NCI-H2107 (cell line): ENCODE measurements around the gene SLC9A8.
"Not testable (repeated sequence)": the region's sequence is repeated elsewhere in the genome, so short reads cannot be mapped to it uniquely, and the experiment has no call there.

Source experiments
- DNase-seq: peaks from one replicate; lab custom pipeline; 2025; lab: John Stamatoyannopoulos, UW

The SLC9A8 gene

DNA sequence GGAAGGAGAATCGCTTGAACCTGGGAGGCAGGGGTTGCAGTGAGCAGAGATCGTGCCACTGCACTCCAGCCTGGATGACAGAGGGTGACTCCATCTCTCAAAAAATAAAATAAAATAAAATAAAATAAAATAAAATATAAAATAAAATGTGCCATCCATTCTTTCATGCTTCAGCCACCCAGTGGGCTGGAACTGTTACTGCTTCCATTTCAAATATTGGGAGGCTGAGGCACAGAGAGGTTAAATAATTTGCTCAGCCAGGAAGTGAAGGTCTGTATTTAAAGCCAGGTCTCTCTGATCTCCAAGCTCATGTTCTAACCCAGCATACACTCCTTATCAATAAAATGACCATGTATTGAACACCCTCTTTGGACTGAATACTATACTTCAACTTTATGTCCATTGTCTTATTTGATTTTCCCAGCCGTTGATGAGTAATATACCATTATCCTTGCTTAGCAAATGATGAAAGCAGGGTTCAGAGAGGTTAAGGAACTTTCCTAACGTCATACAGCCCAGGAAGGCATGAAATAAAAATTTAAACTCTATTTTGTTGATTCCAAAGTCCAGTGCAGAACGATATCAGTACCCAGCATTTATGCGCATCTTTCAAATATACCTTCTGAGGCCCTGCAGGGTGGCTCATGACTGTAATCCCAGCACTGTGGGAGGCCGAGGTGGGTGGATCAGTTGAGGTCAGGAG lies 25.8 kb upstream of the SLC9A8 start:
- no peak for DNase-seq

DNA sequence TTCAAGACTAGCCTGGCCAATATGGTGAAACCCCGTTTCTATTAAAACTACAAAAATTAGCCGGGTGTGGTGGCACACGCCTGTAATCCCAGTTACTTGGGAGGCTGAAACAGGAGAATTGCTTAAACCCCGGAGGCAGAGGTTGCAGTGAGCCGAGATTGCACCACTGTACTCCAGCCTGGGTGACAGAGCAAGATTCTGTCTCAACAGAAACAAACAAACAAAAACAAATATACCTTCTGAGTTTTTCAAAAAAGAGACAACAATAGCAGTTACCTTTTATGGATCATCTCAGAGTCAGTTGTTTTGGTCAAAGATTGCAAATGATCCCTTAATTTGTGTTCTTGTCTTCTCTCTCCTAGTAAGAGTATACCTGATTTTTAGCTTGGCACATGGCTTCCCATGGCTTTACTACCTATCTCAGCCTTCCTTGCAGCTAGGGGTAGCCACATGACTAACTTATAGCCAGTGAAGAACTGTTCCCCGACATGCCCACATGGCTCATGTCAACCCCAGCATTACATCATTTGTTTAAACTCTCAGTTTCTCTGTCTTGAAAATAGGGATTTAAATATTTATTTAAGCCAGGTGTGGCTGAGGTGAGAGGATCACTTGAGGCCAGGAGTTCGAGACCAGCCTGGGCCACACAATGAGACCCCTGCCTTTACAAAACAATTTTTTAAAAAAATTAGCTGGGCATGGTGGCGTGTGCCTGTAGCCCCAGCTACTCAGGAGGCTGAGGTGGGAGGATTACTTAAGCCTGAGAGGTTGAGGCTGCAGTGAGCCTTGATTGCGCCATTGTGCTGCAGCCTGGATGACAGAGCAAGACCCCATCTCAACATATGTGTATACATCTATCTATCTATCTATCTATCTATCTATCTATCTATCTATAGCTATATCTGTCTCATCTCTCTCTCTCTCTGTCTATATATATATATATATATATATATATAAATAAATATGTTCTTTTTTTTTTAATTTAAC lies 25.0 kb upstream of the SLC9A8 start:
- DNase-seq, result no peak

DNA sequence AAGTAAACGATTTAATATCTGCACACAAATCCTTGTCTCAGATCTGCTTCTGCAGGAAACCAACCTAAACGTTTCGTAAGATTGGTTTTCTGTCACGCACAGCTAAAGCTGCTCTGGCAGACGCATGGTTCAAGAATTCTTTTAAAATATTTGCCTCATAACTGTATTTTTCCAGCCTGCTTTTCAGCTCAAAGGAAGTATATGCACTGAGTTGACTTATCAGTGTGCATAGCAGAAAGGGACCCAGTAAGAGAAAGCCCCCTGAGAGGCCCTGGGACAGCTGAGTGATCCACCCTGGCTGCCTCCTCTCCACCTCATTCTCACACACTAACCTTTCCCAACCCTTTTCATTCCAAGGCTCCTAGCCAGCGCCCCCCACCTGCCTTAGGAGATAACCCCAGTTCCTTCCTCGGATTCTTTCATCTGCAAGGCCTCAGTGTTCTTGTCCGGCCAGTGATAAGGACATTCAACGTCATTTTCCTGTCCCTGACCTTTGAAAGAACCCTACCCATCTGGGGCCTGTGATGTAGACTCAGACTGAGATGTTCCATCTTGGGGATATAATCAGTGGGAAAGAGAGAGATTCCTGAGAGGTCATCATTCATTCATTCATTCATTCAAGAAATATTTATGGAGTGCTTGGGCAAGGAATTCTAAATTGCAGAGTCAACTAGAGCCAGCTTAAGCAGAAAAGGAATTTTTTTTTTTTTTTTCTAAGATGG lies 22.4 kb upstream of the SLC9A8 start:
- DNase-seq, result no peak

DNA sequence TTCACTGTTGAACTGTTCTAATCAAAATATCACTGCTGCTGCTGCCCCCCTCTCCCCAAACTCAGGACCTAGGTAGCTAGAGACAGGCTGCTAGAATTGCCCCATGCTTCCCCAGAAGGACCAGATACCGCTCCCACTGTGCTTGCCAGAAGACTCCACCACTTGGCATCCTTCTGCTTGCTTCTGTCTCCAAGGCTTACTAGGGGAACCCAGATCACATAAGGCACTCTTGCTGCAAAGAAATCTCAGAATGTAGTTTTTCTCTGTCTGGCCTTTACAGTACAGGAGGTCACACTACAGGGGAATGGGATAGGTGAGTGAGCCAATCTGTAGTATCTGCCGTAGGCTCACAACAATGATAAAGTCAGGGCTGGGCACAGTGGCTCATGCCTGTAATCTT lies 21.5 kb upstream of the SLC9A8 start:
- no peak for DNase-seq

DNA sequence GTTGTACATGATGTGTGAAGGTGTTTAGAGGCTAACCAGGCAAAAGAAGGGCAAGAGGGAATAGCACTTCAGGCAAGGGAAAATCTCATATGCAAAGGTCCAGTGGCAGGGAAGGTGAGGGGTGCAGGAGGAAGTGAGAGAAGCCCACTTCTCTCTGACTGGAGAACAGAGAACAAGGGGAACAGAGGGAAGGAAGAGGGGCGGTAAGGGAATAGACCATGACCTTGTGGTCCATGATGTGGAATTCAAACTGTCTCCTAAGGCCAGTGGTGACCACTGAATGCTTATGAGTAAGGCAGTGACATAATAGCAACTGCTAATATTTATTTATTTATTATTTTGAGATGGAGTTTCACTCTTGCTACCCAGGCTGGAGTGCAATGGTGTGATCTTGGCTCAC lies 20.6 kb upstream of the SLC9A8 start:
- DNase-seq, result no peak

DNA sequence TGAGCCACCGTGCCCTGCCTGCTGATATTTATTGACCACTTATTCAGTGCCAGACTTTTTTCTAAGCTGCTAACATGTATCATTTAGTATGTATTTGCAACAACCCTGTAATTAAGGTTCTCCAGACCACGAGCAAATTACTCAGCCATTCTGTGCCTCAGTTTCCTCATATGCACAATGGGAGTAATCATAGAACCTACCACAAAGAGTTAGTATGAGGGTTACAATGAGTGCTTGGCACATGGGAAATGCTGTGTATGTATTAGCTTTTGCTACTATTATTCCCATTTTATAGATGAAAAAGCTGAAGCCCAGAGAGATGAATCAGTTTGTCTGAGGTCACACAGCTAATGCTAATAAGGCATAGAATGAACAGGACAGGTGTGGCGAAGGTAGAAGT lies 20.0 kb upstream of the SLC9A8 start:
- DNase-seq, result no peak

DNA sequence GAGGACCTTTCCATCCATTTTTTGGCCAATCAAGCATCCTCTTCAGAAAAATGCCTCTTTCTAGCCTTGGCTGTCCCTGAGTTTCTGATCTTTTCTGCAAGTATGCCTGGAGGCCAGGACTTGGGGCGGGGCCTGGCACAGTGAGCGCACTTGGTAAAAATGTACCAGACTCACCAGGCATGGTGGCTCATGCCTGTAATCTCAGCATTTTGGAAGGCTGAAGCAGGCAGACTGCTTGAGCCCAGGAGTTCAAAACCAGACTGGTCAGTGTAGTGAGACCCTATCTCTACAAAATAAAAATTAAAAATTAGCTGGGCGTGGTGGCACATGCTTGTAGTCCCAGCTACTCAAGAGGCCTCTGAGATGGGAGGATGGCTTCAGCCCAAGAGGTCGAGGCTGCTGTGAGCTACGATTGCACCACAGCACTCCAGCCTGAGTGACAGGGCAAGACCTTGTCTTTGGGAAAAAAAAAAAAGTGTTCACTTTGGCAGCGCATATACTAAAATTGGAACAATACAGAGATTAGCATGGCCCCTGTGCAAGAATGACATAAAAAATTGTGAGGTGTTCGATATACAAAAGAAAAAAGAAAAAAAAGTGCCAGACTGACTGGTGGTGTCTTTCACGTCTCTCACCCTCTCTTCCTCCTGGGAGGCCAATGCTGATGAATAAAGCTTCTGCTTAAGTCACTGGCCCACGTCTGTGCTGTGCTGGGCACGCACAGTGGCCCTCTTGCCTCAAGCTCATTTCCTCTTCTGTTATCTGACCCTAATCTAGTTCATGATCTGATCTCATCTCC lies 18.1 kb upstream of the SLC9A8 start:
- no peak for DNase-seq

DNA sequence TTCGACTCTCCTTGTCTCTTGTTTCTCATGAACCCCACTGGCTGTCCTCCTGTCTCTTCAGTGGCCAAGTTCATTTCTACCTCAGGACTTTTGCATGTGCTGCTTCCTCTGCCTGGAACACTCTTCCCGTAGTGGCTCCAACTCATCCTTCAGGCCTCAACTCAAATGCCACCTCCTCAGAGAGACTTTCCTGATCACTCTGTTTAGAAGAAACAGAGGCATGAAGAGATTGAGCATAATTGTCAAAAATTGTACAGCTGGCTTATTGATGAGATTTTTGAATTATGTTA lies 17.5 kb upstream of the SLC9A8 start:
- no peak for DNase-seq

DNA sequence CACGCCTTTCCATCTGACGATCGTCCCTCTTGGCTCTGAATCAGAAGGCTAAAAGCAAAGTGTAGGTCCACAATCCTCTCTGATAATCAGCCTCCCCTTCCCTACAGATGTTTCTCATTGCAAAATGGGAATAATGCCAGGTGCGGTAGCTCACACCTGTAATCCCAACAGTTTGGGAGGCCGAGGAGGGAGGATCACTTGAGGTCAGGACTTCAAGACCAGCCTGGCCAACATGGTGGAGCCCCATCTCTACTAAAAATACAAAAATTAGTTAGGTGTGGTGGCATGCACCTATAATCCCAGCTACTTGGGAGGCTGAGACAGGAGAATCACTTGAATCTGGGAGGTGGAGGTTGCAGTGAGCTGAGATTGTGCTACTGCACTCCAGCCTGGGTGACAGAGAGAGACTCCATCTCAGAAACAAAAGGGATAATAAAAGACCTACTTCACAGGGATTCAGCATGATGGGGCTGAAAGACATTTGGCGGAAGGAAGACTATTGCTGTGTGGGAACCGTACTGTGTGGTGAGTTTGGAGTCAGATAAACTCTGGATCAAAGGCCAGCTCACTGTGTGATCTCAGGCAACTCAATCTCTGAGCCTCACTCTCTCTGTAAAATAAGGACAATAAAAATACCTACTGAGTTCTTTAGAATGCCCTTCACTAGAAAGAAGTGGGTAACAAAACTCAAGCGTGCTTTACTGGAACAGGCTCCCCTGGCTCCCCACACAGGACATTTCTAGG lies 15.9 kb upstream of the SLC9A8 start:
- no peak for DNase-seq

DNA sequence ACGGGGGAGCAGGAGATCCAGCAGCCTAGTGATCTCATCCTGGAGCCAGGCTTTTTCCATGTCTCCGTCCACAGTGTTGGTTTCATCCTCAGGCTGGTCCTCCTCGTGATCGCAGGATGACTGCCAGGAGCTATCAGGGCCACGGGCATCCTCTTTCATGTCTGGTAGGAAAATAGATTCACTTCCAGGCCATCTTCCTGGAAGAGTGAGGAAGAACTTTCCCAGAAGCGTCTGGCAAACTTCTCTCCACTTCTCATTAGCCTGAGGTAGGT lies 15.3 kb upstream of the SLC9A8 start:
- no peak for DNase-seq

DNA sequence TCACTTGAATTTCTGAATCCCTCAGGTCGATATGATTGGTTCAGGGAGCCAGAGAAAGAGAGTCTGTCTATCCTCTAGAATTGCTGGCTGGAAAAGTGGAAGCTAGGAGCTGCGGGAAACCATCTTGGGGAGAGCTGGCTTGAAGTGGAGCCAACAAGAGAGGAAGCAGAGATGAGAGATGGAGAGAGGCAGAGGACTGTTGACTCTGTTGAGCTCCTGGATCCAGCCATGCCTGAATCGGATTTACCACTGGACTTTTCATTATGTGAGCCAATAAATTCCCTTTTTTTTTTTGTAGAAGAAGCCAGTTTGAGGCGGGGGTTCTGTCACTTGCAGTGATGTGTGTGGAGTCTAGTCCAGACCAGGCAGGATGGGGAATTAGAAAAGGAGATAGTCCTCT lies 13.9 kb upstream of the SLC9A8 start:
- DNase-seq, result no peak

DNA sequence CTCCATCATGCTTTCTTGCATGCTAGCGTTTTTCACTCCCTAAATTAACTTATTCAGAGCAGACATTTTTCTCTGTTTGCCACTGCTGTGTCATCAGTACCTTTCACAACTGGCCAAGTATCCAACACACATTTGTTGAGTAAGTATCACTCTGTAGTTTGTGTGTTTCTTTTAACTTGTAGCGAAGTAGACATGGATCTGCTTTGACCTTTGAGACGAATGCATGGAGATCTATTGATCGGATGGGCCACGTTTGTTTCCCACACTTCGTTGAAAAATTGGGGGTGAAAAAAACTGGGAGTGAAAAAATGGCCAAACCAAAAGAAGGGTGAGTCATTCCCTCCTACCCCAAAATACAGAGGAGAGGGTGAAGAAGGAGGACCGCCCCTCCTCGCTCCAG lies 12.9 kb upstream of the SLC9A8 start:
- no peak for DNase-seq

DNA sequence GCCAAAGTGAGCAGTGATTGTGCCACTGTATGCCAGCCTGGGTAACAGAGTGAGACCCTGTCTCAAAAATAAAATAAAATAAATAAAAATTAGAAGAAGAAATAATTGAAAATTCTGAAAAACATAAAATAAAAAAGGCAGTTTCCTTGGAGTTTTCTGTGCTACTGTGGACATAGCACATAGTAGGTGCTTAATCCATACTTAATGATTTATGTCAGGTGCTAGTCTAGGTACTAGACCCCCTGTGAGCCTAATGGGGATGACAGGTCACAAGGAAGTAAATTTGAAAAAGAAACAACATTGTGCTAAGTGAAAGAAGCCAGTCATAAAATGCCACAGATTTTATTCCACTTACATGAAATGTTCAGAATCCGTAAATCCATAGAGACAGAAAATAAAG lies 9.2 kb upstream of the SLC9A8 start:
- no peak for DNase-seq

DNA sequence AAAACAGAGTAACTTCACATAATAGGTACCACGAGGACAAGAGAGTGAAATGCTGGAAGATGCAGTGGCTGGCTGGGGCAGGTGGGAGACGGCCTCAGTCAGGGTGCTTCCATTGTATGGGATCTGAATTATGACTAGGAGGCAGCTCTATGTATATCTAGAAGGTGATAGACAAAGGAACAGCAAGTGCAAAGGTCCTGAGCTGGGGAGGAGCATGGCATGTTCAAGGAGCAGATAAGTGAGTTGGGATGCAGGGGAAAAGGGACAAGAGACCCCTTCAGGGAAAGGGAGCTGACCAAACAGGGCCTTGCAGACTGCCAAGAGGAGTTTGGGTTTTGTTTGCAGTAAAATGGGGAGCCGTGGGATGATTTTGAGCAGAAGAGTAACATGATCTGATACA lies 8.3 kb upstream of the SLC9A8 start:
- no peak for DNase-seq

DNA sequence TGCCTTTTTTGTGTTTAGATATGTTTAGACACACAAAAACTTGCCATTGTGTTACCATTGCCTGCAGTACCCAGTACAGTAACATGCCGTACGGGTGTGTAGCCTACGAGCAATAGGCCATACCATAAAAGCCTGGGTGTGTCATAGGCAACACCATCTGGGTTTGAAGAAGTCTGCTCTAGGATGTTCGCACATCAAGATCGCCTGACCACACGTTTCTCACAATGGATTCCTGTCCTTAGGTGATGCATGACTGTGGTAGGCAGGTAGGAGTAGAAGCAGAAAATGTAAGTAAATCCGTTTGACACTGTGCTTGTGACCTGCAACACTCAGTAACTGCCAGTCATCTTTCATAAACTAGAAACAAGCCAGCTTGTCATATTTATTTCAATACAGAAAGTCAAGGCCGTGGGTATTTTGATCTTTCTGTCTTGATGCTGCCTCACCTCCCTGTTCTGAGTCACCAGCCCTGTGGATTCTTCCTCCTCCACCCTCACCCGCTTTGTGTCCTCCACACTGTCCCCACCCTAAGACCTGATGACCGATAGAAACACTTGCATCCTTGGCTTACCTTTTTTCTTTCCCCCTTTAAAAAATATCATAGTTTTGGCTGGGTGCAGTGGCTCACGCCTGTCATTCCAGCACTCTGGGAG lies 7.3 kb upstream of the SLC9A8 start:
- DNase-seq, result not testable (repeated sequence)

DNA sequence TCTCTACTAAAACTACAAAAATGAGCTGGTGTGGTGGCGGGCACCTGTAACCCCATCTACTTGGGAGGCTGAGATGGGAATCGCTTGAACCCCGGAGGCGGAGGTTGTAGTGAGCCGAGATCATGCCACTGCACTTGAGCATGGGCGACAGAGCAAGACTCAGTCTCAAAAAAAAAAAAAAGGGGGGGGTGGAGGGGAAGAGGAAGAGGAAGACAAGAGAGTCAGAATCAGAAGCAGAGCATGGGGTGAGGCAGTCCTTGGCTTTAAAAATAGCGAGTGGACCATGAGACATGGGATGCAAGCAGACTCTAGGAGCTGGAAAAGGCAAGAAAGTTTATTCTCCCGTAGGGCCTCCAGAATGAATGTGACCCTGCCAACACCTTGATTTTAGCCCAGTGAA lies 3.9 kb upstream of the SLC9A8 start:
- no peak for DNase-seq

DNA sequence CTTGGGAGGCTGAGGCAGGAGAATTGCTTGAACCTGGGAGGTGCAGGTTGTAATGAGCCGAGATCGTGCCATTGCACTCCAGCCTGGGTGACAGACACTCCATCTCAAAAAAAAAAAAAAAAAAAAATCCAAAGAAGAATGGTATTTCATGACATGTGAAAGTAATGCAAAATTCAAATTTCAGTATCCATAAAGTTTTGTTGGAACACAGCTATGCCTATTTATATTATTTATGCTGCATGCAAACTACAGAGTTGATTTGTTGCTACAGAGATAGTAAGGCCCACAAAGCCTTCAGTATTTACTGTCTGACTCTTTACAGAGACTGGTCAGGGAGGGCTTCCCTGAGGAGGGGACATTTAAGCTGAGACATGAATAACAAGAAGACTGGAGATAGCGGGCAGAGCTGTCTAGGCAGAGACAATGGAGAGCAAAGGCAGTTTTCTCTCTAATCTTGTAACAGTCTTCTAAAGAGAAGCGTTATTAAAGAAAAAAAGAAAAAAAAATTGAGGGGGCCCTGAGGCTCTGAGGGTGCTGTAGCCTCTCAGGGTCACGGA lies 2.7 kb upstream of the SLC9A8 start:
- DNase-seq, result no peak

DNA sequence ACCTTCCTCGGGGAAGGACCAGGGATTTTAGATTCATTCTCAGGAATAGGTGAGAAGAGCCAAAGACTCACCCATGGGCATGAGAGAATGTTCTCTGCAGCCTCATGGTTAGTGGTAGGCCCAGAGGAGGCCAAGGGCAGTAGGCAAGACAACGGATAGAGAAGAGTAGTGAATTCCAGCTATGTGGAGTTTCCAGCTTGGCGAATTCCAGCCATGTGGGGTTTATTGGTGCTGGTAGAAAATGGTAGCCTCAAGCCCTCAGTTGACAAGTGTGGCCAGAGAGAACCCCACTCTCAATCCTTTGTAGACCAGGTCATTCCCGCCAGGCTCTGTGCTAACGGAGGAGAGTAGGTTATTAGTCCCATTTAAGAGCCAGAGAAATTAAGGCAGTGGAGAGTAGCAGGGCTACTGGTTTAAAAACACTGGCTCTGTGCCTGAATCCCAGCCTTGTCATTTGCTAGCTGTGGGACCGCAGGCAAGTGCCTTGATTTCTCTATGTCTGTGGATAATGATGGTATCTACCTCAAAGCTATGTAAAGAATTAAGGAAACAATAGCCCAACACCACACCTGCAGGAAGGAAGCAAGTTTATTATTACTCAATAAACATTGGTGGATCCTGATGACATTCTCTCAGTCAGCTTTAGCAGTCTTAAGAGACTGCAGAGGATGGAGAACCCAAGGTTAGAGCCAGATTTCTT lies 2.0 kb upstream of the SLC9A8 start:
- no peak for DNase-seq

DNA sequence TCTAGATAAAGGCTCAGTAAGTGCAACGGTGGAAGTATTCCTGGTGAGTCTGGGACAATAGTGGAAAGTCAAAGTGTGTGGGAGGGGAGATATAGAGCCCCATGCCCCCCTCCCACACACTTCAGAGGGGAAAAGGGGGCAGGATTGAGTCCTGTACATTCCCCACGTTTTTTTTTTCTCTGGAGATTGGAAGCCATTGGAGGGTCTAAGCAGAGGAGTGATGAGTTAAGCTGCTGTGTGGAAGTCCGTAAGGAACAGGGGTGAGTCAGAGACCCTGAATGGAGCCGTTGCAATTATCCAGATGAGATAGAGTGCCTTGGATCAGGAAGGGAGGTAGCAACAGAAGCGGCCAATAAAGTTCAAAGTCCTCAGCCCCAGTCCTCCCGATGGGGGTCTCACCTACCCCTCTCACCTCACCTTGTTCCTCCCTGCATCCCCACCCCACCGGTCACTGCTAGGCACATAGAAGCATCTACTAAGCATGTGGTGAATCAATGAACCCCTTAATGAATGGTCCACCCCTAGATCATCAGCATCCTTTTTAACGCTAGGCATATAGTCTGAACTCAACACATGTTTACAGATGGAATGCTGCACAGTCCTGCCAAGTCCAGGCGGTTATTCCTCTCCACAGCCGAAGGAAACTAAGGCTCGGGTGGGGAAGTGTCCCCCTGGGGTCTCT lies 662 bp upstream of the SLC9A8 start:
- DNase-seq, result no peak
